T-helper 2 cell treated with Interferon-gamma antibody and Interleukin-4, amounts not matched to agents 100 ng/mL and 5 ng/mL, for 36 hours (primary cell): ENCODE results near the gene PKD1L1. TPM values are rescaled to one million over a fixed set of nuclear protein-coding genes. Genes with fewer than 3 reads are reported as not detected.
"Not testable (repeated sequence)": the region's sequence is repeated elsewhere in the genome, so short reads cannot be mapped to it uniquely, and the experiment has no call there.

Experiments used
- intact Hi-C: fragments of 100-400 bp; cut with micrococcal nuclease; formaldehyde crosslinking; loops from one replicate; pipeline ENCODE4 v1.15.1; 2023
- total RNA-seq: library from RNA; stranded (reverse); gene quantifications from 2 replicates; pipeline ENCODE4 v1.2.3, GENCODE V29; 2022

Gene PKD1L1
- total RNA-seq, 1 donor from 2014 or later, result 0.11 TPM

DNA sequence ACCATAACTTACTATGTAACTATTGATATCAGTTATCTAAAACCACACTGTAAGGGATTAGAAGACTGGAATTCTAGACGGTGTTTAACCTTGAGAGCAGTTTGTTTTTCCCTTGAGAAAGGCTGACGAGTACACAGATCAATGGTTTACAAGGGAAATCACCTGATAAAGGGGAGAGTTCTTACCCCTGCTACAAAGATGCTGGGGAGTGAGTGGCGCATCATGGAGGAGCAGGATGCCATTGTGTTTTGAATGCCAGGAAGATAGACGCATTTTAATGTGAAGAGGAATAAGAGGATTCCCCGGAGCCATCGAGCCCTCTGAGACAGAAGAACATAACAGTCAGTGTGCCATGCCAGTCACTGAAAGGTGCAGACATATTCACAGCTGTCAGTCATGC, 145.2 kb downstream of the PKD1L1 start:
- intact Hi-C loops, result no loop called here

DNA sequence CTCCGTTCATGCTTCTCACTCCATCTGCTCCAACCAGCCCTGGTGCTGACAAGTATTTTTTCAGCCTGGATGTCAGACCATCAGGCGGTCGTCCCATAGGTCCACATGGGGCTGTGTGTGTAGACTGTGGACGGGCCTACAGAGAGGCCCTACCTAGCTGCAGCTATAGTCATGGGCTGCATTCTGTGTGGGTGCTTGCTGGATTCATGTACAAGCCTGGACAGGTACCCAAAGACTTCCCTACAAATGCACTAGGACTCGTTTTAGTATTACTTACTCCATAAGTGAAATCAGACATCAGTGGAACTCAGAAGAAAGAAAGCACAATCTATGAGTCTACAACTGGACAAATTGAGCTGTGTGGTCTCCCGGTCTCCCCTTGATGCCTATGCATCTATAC, 146.8 kb downstream of the PKD1L1 start:
- intact Hi-C loops, result no loop called here

- intact Hi-C loops, result no loop called here
Measured at GRCh38 chr7:47799524-47799923, 148.7 kb downstream of the PKD1L1 start.

DNA sequence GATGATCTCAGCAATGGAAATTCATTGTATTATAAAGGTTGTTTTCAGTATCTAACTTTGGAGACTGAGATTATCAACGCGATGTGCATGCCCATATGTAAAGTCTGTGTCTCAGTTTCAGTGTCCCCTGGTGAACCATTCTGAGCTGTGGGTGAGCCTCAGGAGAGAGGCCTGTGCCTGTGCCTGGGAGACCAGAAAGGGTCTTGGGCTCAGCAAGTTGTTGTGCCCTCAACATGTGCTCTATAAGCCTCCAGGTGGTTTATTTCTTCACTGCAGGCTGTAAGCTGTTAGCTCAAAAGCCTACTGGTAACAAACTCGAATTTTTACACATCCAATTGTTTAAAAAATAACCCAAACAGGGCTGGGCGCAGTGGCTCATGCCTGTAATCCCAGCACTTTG, 151.9 kb downstream of the PKD1L1 start:
- intact Hi-C loops, result no loop called here

DNA sequence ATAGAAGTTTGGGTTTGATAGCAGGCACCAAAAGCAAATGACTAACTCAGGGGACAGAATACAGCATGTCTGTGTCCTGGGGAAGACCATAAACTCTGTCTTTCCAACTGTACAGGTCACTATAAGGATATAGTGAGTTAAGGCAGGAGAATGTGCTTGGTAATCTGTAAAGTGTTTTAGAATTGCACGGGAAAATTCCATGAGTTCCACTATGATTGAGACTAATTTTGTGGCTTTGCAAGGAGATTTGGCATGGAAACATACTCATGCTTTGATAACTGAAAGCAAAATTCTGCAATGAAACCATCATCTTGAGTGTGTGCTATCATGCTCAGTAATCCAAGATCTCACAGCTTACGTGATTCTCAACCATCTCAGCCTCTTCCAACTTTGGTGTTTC, 152.6 kb downstream of the PKD1L1 start:
- intact Hi-C loops, result no loop called here

- intact Hi-C loops, result not testable (repeated sequence)
Measured at GRCh38 chr7:47795126-47795525, 153.1 kb downstream of the PKD1L1 start.

DNA sequence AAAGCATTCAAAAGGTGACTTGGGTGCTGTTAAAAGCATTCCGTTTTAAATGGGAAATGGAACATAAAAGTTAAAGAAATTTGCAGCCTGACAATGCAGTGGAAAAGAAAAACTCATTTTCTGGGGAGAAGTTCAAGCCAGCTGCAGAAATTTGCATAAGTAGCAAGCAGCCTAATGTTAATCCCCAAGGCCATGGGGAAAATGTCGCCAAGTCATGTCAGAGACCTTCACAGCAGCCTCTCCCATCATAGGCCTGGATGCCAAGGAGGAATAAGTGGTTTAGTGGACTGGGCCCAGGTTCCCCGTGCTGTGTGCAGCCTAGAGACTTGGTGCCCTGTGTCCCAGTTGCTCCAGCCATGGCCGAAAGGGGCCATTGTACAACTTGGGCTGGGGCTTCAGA, 154.2 kb downstream of the PKD1L1 start:
- intact Hi-C loops, result no loop called here

GRCh38 chr7:47793186-47793585, 155.1 kb downstream of the PKD1L1 start:
- intact Hi-C loops, result not testable (repeated sequence)

- intact Hi-C loops, result no loop called here
Measured at GRCh38 chr7:47792521-47793121, 155.6 kb downstream of the PKD1L1 start.

DNA sequence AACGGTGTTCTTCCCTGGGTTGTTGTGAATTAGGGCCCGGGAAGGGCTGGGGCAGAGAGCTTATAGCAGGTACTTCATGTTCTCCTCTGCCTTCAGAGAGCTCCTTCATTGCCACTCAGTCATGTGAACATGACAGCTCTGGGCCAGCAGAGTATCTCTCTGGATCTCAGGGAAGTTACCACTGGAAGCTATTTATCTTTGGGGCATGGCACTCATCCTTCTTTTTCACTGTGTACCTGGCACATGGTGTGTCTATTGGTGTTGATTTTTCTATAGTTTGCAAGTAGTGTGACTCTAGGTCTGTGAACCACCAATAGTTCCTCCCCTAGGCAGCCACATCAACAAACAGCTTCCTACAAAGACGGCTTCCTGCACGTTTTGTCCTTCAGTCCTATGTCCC, 156.6 kb downstream of the PKD1L1 start:
- intact Hi-C loops, result no loop called here

GRCh38 chr7:47788083-47788482, 160.2 kb downstream of the PKD1L1 start:
- intact Hi-C loops, result no loop called here

DNA sequence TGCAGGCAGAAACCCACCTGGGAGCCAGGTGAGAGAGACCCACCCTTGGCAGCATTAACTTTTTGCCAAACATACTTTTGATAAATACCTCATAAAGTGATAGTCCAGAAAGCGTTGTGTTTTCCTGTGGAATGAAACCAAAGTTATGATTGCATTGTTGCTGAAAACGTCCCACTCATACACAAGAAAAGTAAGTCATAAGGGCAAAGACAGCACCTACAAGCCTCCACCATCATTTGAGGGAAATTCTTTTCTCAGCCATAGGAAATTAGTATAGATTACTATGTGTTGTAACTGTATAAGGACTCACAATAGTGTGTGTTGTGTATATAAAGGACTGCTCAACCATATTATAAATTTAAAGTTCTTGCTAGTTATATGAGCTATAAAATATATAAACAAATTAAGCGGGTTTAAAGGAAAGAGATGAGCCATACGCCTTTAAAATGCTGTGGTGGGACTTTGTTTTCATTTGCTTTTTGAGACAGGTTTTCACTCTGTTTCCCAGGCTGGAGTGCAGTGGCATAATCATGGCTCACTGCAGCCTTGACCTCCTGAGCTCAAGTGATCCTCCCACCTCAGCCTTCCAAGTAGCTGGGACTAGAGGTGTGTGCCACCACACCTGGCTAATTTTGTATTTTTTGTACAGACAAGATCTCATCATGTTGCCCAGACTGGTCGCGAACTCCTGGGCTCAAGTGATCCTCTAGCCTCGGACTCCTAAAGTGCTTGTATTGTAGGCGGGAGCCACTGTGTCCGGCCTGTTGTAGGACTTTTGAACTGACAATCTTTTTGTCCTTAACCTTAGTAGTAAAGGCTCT, 160.8 kb downstream of the PKD1L1 start:
- intact Hi-C loops, result no loop called here

DNA sequence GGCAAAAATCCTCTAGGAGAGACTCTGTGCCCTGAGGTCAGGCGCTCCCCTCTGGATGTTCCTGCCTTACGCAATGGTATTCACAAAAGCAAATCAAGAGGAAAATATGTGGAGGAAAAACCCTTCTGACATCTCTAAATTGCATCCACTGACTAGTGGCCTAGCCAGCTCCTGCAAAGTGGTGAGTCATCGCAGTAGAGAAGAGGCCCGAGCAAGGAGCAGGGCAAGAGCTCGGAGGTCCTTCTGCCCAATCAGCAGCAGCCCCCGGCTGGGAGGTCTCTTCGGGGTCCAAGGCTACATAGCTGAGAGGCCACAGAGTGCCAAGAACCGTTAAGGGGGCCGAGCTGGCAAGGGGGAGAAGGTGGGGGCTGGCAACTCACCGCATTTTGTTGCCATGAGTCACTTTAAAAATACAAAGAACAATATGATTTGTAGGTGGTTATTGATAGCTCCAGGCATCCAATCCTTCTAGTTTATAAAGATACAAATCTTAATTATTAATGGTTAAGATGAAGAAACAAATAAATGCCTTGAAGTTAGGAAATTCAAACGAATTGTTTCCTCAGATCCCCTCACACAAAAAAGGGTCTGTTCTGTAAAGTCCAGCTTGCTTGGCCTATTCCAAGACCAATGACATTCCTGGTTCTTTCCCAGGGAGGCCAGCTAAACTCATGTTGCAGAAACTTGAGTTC, 161.6 kb downstream of the PKD1L1 start:
- intact Hi-C loops, result no loop called here

DNA sequence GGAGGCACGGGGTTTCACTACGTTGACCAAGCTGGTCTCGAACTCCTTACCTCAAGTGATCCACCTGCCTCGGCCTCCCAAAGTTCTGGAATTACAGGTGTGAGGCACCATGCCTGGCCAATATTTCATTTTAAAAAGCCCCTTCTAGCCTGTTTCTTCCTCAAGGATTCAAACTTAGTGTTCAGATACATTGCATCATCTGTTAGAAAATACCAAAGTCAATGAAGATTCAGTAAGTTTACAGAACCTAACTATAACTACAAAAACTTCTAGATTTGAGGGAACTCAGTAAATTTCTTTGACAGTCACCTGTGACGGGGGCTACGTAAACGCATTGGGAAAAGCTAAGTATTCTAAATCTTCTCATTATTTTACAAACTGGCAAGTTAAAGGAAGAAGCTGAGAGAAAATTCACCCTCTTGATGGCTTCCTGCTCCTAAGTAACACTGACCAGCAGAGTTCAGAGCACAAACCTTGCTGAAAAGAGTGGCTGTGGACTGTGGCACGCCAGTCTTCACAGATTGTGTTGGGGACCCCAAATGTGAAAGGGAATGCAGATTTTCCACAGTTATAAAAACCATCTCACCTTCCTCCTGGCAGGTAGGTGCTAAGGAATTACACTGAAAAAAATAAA, 162.2 kb downstream of the PKD1L1 start:
- intact Hi-C loops, result no loop called here

GRCh38 chr7:47783456-47784223, 164.6 kb downstream of the PKD1L1 start:
- intact Hi-C loops, result no loop called here

GRCh38 chr7:47782792-47783191, 165.5 kb downstream of the PKD1L1 start:
- intact Hi-C loops, result no loop called here

DNA sequence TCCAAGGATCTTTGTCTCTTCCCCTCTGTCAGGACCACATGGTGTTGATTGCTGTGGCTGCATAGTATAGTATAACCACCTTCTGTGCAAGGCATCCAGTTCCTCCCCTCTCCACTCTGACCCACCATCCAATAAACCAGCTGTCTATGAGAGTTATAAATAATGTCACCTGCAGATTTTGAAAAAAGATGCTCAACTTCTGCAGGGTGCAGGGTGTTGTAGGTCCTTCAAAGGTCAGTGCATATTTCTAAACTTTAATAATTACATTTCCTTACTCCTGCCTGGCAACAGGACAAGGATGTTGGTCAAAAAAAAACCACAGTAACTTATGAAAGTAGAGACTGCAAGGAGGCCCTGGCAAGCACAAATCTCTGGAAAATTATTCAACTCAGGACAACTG, 166.2 kb downstream of the PKD1L1 start:
- intact Hi-C loops, result no loop called here

- intact Hi-C loops, result no loop called here
Measured at GRCh38 chr7:47780555-47780954, 167.7 kb downstream of the PKD1L1 start.

- intact Hi-C loops, result no loop called here
Measured at GRCh38 chr7:47779341-47779771, 168.9 kb downstream of the PKD1L1 start.

- intact Hi-C loops, result no loop called here
Measured at GRCh38 chr7:47778153-47778661, 170.1 kb downstream of the PKD1L1 start.
